NB4 (cell line): ENCODE measurements around the gene AMIGO2.

Experiments used
- MAX ChIP-seq: IDR thresholded peaks from 2 replicates; pipeline ENCODE4 v1.6.1; 2011; ENCODE audit warnings: low read depth, low read length
- MYC ChIP-seq: IDR thresholded peaks from 2 replicates; pipeline ENCODE4 v1.6.1; 2011; ENCODE audit warnings: low read depth, low read length
- POLR2A ChIP-seq: IDR thresholded peaks from 2 replicates; pipeline ENCODE4 v1.6.1; 2011; ENCODE audit warnings: mild to moderate bottlenecking; ENCODE audit not compliant: insufficient read length; ENCODE audit errors: extremely low read depth
- TF ChIP-seq, protein P1 (sequence below): IDR thresholded peaks from one replicate; pipeline ENCODE4 v1.5.1; 2012; ENCODE audit warnings: low read depth, low read length

DNA sequence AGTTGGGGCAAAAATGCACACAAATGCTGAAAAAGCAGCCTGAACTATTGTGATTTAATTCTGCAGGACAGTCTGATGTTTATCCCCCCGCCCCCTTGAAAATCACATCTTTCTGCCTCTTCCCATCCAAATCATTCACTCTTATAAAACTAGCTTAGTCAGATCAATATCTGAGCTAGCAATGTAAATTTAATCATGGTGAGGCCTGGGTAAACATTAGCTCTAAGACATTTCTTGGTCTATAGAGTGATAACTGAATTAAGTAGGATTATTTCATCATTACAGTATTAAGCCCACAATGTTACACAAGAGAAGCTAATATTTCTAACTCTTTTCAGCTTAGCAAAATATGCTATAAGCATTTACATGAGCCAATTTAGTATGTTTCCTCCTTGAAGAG lies 9.4 kb downstream of the AMIGO2 start:
- TF ChIP-seq, protein P1, sequence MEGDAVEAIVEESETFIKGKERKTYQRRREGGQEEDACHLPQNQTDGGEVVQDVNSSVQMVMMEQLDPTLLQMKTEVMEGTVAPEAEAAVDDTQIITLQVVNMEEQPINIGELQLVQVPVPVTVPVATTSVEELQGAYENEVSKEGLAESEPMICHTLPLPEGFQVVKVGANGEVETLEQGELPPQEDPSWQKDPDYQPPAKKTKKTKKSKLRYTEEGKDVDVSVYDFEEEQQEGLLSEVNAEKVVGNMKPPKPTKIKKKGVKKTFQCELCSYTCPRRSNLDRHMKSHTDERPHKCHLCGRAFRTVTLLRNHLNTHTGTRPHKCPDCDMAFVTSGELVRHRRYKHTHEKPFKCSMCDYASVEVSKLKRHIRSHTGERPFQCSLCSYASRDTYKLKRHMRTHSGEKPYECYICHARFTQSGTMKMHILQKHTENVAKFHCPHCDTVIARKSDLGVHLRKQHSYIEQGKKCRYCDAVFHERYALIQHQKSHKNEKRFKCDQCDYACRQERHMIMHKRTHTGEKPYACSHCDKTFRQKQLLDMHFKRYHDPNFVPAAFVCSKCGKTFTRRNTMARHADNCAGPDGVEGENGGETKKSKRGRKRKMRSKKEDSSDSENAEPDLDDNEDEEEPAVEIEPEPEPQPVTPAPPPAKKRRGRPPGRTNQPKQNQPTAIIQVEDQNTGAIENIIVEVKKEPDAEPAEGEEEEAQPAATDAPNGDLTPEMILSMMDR = no peak
- TF ChIP-seq POLR2A = no peak
- no peak for TF ChIP-seq MYC
- TF ChIP-seq MAX = no peak
